CD14-positive monocyte (primary cell): ENCODE measurements around the gene PKP4. TPM values are rescaled to one million over a fixed set of nuclear protein-coding genes. Genes with fewer than 3 reads are reported as not detected.

Experiments
- DNase-seq, 3 donors: peaks; one replicate each; pipeline ENCODE4 v3.0.0-alpha.2; 2011 to 2022
- H2AFZ ChIP-seq: 2 replicates; pipeline ENCODE4 v1.6.0; 2012; ENCODE audit warnings: mild to moderate bottlenecking, low read depth, low read length, inconsistent platforms; ENCODE audit not compliant: insufficient read depth, poor library complexity, severe bottlenecking
- H3K27ac ChIP-seq, 2 donors: 1 replicate in 1 of 2; 2 replicates in 1 of 2; pipeline ENCODE4 v1.5.1; 2012 to 2013; ENCODE audit warnings: low read length in 2 of 2, control low read depth in 1 of 2, inconsistent platforms in 1 of 2, low read depth in 1 of 2, mild to moderate bottlenecking in 1 of 2
- H3K27me3 ChIP-seq, 2 donors: one replicate each; pipeline versions ENCODE4 v1.6.0 to v1.6.1; 2011 to 2013; ENCODE audit warnings: low read length in 2 of 2; ENCODE audit not compliant: control insufficient read depth in 2 of 2, insufficient read depth in 2 of 2
- H3K36me3 ChIP-seq, 2 donors: replicated peaks in 1 of 2; 1 replicate in 1 of 2; 2 replicates in 1 of 2; pipeline versions ENCODE4 v1.5.1 to v1.6.1; 2012 to 2013; ENCODE audit warnings: low read length in 2 of 2, control low read depth in 1 of 2, inconsistent platforms in 1 of 2, mild to moderate bottlenecking in 1 of 2; ENCODE audit not compliant: insufficient read depth in 2 of 2, control insufficient read depth in 1 of 2
- H3K4me1 ChIP-seq, 2 donors: 1 replicate in 1 of 2; 2 replicates in 1 of 2; pipeline versions ENCODE4 v1.5.1 to v1.6.1; 2012 to 2013; ENCODE audit warnings: low read length in 2 of 2, control low read depth in 1 of 2, inconsistent platforms in 1 of 2, mild to moderate bottlenecking in 1 of 2, moderate library complexity in 1 of 2; ENCODE audit not compliant: insufficient read depth in 2 of 2, control insufficient read depth in 1 of 2
- H3K4me2 ChIP-seq: replicated peaks from 2 replicates; pipeline ENCODE3; 2012; ENCODE audit warnings: low read length, moderate library complexity, mild to moderate bottlenecking; ENCODE audit not compliant: poor library complexity, severe bottlenecking; ENCODE audit errors: extremely low read depth
- H3K4me3 ChIP-seq, 3 experiments: fragments of 200-600 bp in 1 of 3; sonication (generic) in 1 of 3; replicated peaks in 1 of 3; 1 replicate in 2 of 3; 2 replicates in 1 of 3; pipeline ENCODE4 v1.5.1; 2011 to 2013; ENCODE audit warnings: low read length in 3 of 3, mild to moderate bottlenecking in 3 of 3, control low read depth in 2 of 3, low read depth in 2 of 3, inconsistent platforms in 1 of 3, moderate library complexity in 1 of 3
- H3K79me2 ChIP-seq: 2 replicates; pipeline ENCODE4 v1.6.0; 2012; ENCODE audit warnings: mild to moderate bottlenecking, control low read depth, inconsistent platforms, low read length, moderate library complexity; ENCODE audit not compliant: insufficient read depth
- H3K9ac ChIP-seq: 2 replicates; pipeline ENCODE4 v1.6.0; 2017; ENCODE audit warnings: low read length, mild to moderate bottlenecking; ENCODE audit not compliant: insufficient read depth, poor library complexity, severe bottlenecking
- H3K9me3 ChIP-seq, 2 donors: replicated peaks in 1 of 2; 1 replicate in 1 of 2; 2 replicates in 1 of 2; pipeline versions ENCODE4 v1.5.1 to v1.6.1; 2012 to 2013; ENCODE audit warnings: low read length in 2 of 2, control low read depth in 1 of 2; ENCODE audit not compliant: control insufficient read depth in 1 of 2, insufficient read depth in 1 of 2
- H4K20me1 ChIP-seq: 2 replicates; pipeline ENCODE4 v1.6.0; 2012; ENCODE audit warnings: mild to moderate bottlenecking, low read length, control low read depth, moderate library complexity; ENCODE audit not compliant: insufficient read depth
- H3K27ac Mint-ChIP-seq, 7 donors: one replicate each; pipeline ENCODE4 v1.8.0; 2020; ENCODE audit warnings: mild to moderate bottlenecking in 7 of 7, mixed read lengths in 7 of 7, moderate library complexity in 6 of 7, inconsistent platforms in 2 of 7
- H3K27me3 Mint-ChIP-seq, 3 donors: one replicate each; pipeline ENCODE4 v1.8.0; 2021 to 2022; ENCODE audit warnings: low read depth in 3 of 3, mild to moderate bottlenecking in 3 of 3, mixed read lengths in 3 of 3, moderate library complexity in 3 of 3, inconsistent platforms in 1 of 3
- H3K36me3 Mint-ChIP-seq, 2 donors: one replicate each; pipeline ENCODE4 v1.8.0; 2020; ENCODE audit warnings: mixed read lengths in 2 of 2, inconsistent platforms in 1 of 2, mild to moderate bottlenecking in 1 of 2
- H3K4me1 Mint-ChIP-seq: one replicate; pipeline ENCODE4 v1.8.0; 2020; ENCODE audit warnings: mild to moderate bottlenecking, mixed read lengths
- H3K4me3 Mint-ChIP-seq, 2 donors: one replicate each; pipeline ENCODE4 v1.8.0; 2020; ENCODE audit warnings: mild to moderate bottlenecking in 2 of 2, mixed read lengths in 2 of 2, moderate library complexity in 1 of 2
- H3K9me3 Mint-ChIP-seq, 7 donors: one replicate each; pipeline ENCODE4 v1.8.0; 2020 to 2022; ENCODE audit warnings: mixed read lengths in 7 of 7, mild to moderate bottlenecking in 6 of 7, moderate library complexity in 6 of 7, inconsistent platforms in 2 of 7
- CTCF ChIP-seq: fragments of 200-600 bp; IDR thresholded peaks from one replicate; pipeline ENCODE4 v1.8.0; 2022; ENCODE audit warnings: antibody characterized with exemption, mild to moderate bottlenecking
- WGBS: methylation state at CpG from one replicate; pipeline ENCODE4 v1.1.5; 2013; ENCODE audit warnings: missing lambda C conversion rate; ENCODE audit not compliant: insufficient coverage; 5-methylcytosine and 5-hydroxymethylcytosine counted together
- intact Hi-C, 2 donors: fragments of 100-400 bp; cut with micrococcal nuclease; formaldehyde crosslinking; loops; one replicate each; pipeline versions ENCODE4 v1.15.0 to v1.15.1; 2023
- polyA plus RNA-seq, 3 donors: library from polyadenylated mRNA; depleted of rRNA in 1 of 3; unstranded in 2 of 3; stranded (reverse) in 1 of 3; fragments of 300-500 nt in 2 of 3; fragments of >200 nt in 1 of 3; fragmentation: Illumina TruSeq in 2 of 3; gene quantifications; 1 replicate in 2 of 3; 2 replicates in 1 of 3; pipeline ENCODE4 v1.2.3, GENCODE V29; 2012 to 2021

Gene PKP4
- polyA plus RNA-seq, 3 donors = 0.33 to 9.4 (median 0.73) TPM

DNA sequence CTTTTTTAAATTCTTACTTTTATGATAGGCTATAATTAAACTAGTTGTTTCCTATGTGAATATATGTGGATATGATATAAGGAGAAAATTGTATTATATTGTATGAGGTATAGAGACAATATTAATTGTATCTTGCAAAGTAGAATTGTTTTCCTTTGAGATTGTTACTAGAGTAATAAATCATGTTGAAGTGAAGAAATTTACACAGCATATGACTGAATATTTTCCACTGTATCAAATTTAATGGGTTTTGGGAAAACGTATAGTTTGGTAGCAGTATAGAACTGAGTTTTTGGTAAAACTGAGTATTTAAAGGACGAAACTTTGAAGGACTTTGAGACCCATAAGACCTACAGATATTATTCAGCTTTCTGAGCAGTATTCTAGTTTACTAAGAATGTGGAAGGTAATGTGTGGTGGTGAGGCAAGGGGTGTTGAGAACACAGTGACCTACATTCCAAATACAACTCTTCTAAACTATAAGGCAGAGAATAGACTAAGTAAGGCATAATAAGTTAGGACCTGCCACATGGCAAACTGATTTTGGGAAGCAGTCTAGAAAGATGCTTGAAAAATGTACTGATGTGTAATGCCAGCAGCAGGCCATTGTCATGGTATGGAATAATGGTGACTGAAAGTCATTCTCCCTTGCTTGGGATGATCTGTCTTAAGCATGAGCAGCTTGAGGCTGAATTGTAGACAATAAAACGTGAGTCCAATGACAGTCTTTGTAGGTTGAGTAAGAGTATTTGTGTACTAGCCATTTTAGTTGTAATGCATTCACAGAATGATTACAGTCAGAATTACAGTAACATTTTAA, 29.6 kb downstream of the PKP4 start:
- Histone ChIP-seq H4K20me1 (no peaks in the 10 kb centered on the region), H3K36me3 (no peaks in the 10 kb centered on the region), H3K27ac (no peak overlapping the region), H3K79me2 (peaks cover 27% of the 10 kb centered on the region), H3K4me2 (no peak overlapping the region), H2AFZ (no peak overlapping the region), H3K4me3 (no peak overlapping the region), H3K27me3 (no peaks in the 10 kb centered on the region), H3K4me1 (no peaks in the 10 kb centered on the region), H3K9ac (no peak overlapping the region), H3K9me3 (no peaks in the 10 kb centered on the region)
- intact Hi-C loops = no loop called here
- H3K4me3 Mint-ChIP-seq = no peak overlapping the region
- no peak for TF ChIP-seq CTCF
- peaks cover 17% of the 10 kb centered on the region for H3K4me1 Mint-ChIP-seq
- H3K36me3 Mint-ChIP-seq = no peaks in the 10 kb centered on the region
- no peaks in the 10 kb centered on the region for H3K27me3 Mint-ChIP-seq
- H3K27ac Mint-ChIP-seq = no peak overlapping the region
- no CpG with 5 or more reads among the region's 3 CpGs for WGBS
- no peak for DNase-seq
- no peaks in the 10 kb centered on the region for H3K9me3 Mint-ChIP-seq

DNA sequence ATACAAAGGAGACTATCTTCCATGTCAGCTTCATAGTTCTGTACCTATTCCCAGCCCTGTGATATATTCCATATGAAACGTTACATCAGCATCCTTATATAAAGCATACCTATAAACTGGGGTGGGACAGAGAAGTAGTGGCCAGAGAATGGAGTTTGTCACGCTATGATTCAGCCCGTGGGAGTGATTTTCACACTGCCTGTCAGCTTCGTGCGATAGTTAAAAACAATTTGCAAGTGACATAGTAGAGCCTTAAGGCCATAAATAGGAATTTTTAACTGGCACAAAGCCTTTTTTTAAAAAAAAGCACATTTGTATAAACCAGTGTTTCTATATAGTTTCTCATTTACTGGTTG, 30.2 kb downstream of the PKP4 start:
- 100% methylated on average over 2 of the region's 5 CpGs for WGBS
- Mint-ChIP-seq H3K4me3 (no peak overlapping the region), H3K36me3 (no peaks in the 10 kb centered on the region), H3K4me1 (peaks cover 17% of the 10 kb centered on the region), H3K27me3 (no peaks in the 10 kb centered on the region), H3K9me3 (no peaks in the 10 kb centered on the region), H3K27ac (no peak overlapping the region)
- Histone ChIP-seq H3K9me3 (no peaks in the 10 kb centered on the region), H4K20me1 (no peaks in the 10 kb centered on the region), H3K27me3 (no peaks in the 10 kb centered on the region), H3K36me3 (no peaks in the 10 kb centered on the region), H2AFZ (no peak overlapping the region), H3K79me2 (peaks cover 27% of the 10 kb centered on the region), H3K27ac (no peak overlapping the region), H3K4me2 (no peak overlapping the region), H3K9ac (no peak overlapping the region), H3K4me1 (no peaks in the 10 kb centered on the region), H3K4me3 (no peak overlapping the region)
- intact Hi-C loops = no loop called here
- DNase-seq = no peak
- no peak for TF ChIP-seq CTCF
